ENCODE results near the gene CSRP1. TPM values are rescaled to one million over a fixed set of nuclear protein-coding genes. Genes with fewer than 3 reads are reported as not detected.

The CSRP1 gene
- 256 and 277 TPM in 2 replicates for polyA plus RNA-seq (2011; rRNA removed)
- polyA plus RNA-seq (2012; cell fraction: cytosol; rRNA removed) = 459 and 499 TPM in 2 replicates
- 441 and 486 TPM in 2 replicates for polyA plus RNA-seq (2012; cell fraction: nucleus; rRNA removed)
- 655 to 819 TPM (median 717 TPM) in 3 replicates for polyA plus RNA-seq (2017; fragmentation: RNase III; extraction: RNeasy Plus Mini Kit Qiagen cat#74134 plus additional on column Dnase treatment)
- 254 and 273 TPM in 2 replicates for polyA minus RNA-seq (2011; rRNA and poly(A)+ RNA removed)

GRCh38 chr1:201506557-201507359 is at the start of gene CSRP1:
Gene CSRP1 (minus strand): TSS chr1:201507123. CDS start chr1:201496303, 10,820 bp downstream.
- Histone ChIP-seq H3K9me3 (no peaks in the 10 kb centered on the region), H3K4me2 (peak within 1 kb of the TSS; percentile 85), H3K4me3 (peak within 1 kb of the TSS; percentile 66), H3K4me1 (peaks cover 62% of the 10 kb centered on the region), H3K27ac (peak within 1 kb of the TSS; percentile 87 to 96)
- 3% methylated on average over 26 of the region's 71 CpGs for WGBS (ENCODE audit: missing lambda C conversion rate)
- DNase-seq (ENCODE audit: low read depth in 1 of 2, low spot score in 1 of 2) (peak; percentile 88 to 98), ATAC-seq (peak; percentile 82 to 85), FAIRE-seq (no peak)
- ChIA-PET POLR2A (interaction anchor here (1.0 to 3.9 kb wide), 6 partner anchors 15 to 71 kb away, joined by 3 to 19 read pairs (median 5); partner anchors contain the start of gene PHLDA3), CTCF (interaction anchor here (0.8 to 49.4 kb wide), 7 partner anchors 7 to 145 kb away, joined by 3 to 1452 read pairs (median 5); partner anchors contain the start of gene CSRP1)
- TF ChIP-seq, protein P1, sequence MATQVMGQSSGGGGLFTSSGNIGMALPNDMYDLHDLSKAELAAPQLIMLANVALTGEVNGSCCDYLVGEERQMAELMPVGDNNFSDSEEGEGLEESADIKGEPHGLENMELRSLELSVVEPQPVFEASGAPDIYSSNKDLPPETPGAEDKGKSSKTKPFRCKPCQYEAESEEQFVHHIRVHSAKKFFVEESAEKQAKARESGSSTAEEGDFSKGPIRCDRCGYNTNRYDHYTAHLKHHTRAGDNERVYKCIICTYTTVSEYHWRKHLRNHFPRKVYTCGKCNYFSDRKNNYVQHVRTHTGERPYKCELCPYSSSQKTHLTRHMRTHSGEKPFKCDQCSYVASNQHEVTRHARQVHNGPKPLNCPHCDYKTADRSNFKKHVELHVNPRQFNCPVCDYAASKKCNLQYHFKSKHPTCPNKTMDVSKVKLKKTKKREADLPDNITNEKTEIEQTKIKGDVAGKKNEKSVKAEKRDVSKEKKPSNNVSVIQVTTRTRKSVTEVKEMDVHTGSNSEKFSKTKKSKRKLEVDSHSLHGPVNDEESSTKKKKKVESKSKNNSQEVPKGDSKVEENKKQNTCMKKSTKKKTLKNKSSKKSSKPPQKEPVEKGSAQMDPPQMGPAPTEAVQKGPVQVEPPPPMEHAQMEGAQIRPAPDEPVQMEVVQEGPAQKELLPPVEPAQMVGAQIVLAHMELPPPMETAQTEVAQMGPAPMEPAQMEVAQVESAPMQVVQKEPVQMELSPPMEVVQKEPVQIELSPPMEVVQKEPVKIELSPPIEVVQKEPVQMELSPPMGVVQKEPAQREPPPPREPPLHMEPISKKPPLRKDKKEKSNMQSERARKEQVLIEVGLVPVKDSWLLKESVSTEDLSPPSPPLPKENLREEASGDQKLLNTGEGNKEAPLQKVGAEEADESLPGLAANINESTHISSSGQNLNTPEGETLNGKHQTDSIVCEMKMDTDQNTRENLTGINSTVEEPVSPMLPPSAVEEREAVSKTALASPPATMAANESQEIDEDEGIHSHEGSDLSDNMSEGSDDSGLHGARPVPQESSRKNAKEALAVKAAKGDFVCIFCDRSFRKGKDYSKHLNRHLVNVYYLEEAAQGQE (IDR thresholded peaks at IDR 0.05) = no peak
- no peak for TF ChIP-seq MAFK (IDR thresholded peaks at IDR 0.05; ENCODE audit: partially characterized antibody)
- TF ChIP-seq RARB (CRISPR knock-in tag; IDR thresholded peaks at IDR 0.05) = no peak
- no peak for TF ChIP-seq TFCP2L1 (CRISPR knock-in tag; IDR thresholded peaks at IDR 0.05)
- peak; percentile 88 to 96; a peak in 4 of 5 replicates for TF ChIP-seq JUN (IDR thresholded peaks at IDR 0.05)
- no peak for TF ChIP-seq RNF2 (IDR thresholded peaks at IDR 0.05; ENCODE audit: borderline replicate concordance, low read depth)
- no peak for TF ChIP-seq MYC (IDR thresholded peaks at IDR 0.05; ENCODE audit: borderline replicate concordance, low read length)
- TF ChIP-seq TP53 (CRISPR knock-in tag; IDR thresholded peaks at IDR 0.05) = 0 out of 2 replicates have a peak, but pooled peaks have one; percentile 68
- no peak for TF ChIP-seq CEBPB (IDR thresholded peaks at IDR 0.05)
- TF ChIP-seq PBX3 (IDR thresholded peaks at IDR 0.05) = 0 out of 2 replicates have a peak, but pooled peaks have one; percentile 8
- no peak for TF ChIP-seq NPAS2 (CRISPR knock-in tag; IDR thresholded peaks at IDR 0.05; ENCODE audit: borderline replicate concordance)
- no peak for TF ChIP-seq ZC3H11A (IDR thresholded peaks at IDR 0.05)
- TF ChIP-seq GATA3 (IDR thresholded peaks at IDR 0.05; ENCODE audit: borderline replicate concordance) = no peak
- TF ChIP-seq POLR2A (IDR thresholded peaks at IDR 0.05; ENCODE audit: low read length) = peak; percentile 92
- no peak; the same call in 2 of the 3 replicates for TF ChIP-seq CTCF (IDR thresholded peaks at IDR 0.05)
- no peak for TF ChIP-seq CHD2 (IDR thresholded peaks at IDR 0.05; ENCODE audit: low read length, partially characterized antibody)
- TF ChIP-seq EHF (CRISPR knock-in tag; IDR thresholded peaks at IDR 0.05) = no peak
- peak; percentile 89; the same call in 2 of the 3 replicates for TF ChIP-seq BCL3 (IDR thresholded peaks at IDR 0.05)
- peak; percentile 85 for TF ChIP-seq E2F6 (IDR thresholded peaks at IDR 0.05; ENCODE audit: borderline replicate concordance, low read depth)
- TF ChIP-seq, protein P2, sequence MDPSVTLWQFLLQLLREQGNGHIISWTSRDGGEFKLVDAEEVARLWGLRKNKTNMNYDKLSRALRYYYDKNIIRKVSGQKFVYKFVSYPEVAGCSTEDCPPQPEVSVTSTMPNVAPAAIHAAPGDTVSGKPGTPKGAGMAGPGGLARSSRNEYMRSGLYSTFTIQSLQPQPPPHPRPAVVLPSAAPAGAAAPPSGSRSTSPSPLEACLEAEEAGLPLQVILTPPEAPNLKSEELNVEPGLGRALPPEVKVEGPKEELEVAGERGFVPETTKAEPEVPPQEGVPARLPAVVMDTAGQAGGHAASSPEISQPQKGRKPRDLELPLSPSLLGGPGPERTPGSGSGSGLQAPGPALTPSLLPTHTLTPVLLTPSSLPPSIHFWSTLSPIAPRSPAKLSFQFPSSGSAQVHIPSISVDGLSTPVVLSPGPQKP (IDR thresholded peaks at IDR 0.05; ENCODE audit: low read depth, low read length) = no peak
- TF ChIP-seq PHF8 (IDR thresholded peaks at IDR 0.05; ENCODE audit: borderline replicate concordance, low read depth) = peak; percentile 65
- no peak for TF ChIP-seq HES2 (IDR thresholded peaks at IDR 0.05)
- TF ChIP-seq KDM5A (IDR thresholded peaks at IDR 0.05) = no peak
- TF ChIP-seq MAX (IDR thresholded peaks at IDR 0.05) = peak; percentile 90
- TF ChIP-seq EP300 (IDR thresholded peaks at IDR 0.05) = no peak
- peak; percentile 21; the same call in 1 of the 3 replicates for TF ChIP-seq SMC3 (IDR thresholded peaks at IDR 0.05)
- no peak for TF ChIP-seq CHD4 (IDR thresholded peaks at IDR 0.05; ENCODE audit: borderline replicate concordance)
- no peak; a peak in 1 of 5 replicates for TF ChIP-seq RAD21 (conservative IDR thresholded peaks at IDR 0.05 in 1 of 2, IDR thresholded peaks at IDR 0.05 in 1 of 2)
